Tibial nerve (tissue), 4 donors: ENCODE measurements around the gene CCDC88B. TPM values are rescaled to one million over a fixed set of nuclear protein-coding genes. Genes with fewer than 3 reads are reported as not detected.
A peak's percentile ranks its signal among the peaks of the same experiment; 100 is the strongest.

ENCODE experiments used
- DNase-seq, 2 donors: peaks; one replicate each; pipeline ENCODE4 v3.0.0-alpha.2; 2019; ENCODE audit warnings: low spot score in 2 of 2
- H3K27ac ChIP-seq, 4 donors: fragments of 200-600 bp; sonication (generic) in 3 of 4; one replicate each; pipeline ENCODE4 v1.5.1; 2017 to 2019; ENCODE audit warnings: mild to moderate bottlenecking in 1 of 4
- H3K27me3 ChIP-seq, 2 donors: fragments of 200-600 bp; sonication (generic) in 1 of 2; one replicate each; pipeline versions ENCODE4 v1.5.1 to v1.6.0; 2017 to 2019
- H3K36me3 ChIP-seq, 3 donors: fragments of 200-600 bp; sonication (generic); one replicate each; pipeline ENCODE4 v1.5.1; 2018 to 2019
- H3K4me1 ChIP-seq, 4 donors: fragments of 200-600 bp; sonication (generic) in 3 of 4; one replicate each; pipeline ENCODE4 v1.5.1; 2017 to 2019
- H3K4me3 ChIP-seq, 4 donors: fragments of 200-600 bp; sonication (generic) in 3 of 4; one replicate each; pipeline ENCODE4 v1.5.1; 2017 to 2019; ENCODE audit warnings: mild to moderate bottlenecking in 1 of 4, moderate library complexity in 1 of 4
- H3K9me3 ChIP-seq, 4 donors: fragments of 200-600 bp; sonication (generic) in 3 of 4; one replicate each; pipeline ENCODE4 v1.5.1; 2017 to 2019
- CTCF ChIP-seq, 5 experiments: fragments of 200-600 bp in 3 of 5; fragments of 450-650 bp in 2 of 5; sonication (generic) in 3 of 5; IDR thresholded peaks; one replicate each; pipeline ENCODE4 v1.5.1; 2016 to 2019; ENCODE audit warnings: antibody characterized with exemption in 5 of 5, mild to moderate bottlenecking in 3 of 5, moderate library complexity in 2 of 5
- EP300 ChIP-seq, 2 donors: sonication (generic); formaldehyde crosslinking; IDR thresholded peaks; one replicate each; pipeline ENCODE4 v1.6.1; 2017; ENCODE audit warnings: antibody characterized with exemption in 2 of 2, mild to moderate bottlenecking in 1 of 2
- POLR2A ChIP-seq, 2 donors: fragments of 450-650 bp; IDR thresholded peaks; one replicate each; pipeline ENCODE4 v1.6.1; 2017; ENCODE audit warnings: antibody characterized with exemption in 2 of 2, mild to moderate bottlenecking in 2 of 2, moderate library complexity in 2 of 2
- WGBS, 2 donors: methylation state at CpG; one replicate each; pipeline ENCODE4 v1.1.5; 2018; 5-methylcytosine and 5-hydroxymethylcytosine counted together
- total RNA-seq, 4 donors: library from RNA; depleted of rRNA; stranded (reverse); fragments of >200 nt; gene quantifications; one replicate each; pipeline ENCODE4 v1.1.0, GENCODE V29; 2016

CCDC88B gene
- total RNA-seq, 4 donors from 2014 or later = 6.9 to 48.0 (median 14.4) TPM

GRCh38 chr11:64324692-64325469 is 15.1 kb upstream of the CCDC88B start:
- TF ChIP-seq POLR2A (IDR thresholded peaks at IDR 0.05) (no peak), CTCF (IDR thresholded peaks at IDR 0.05) (no peak), EP300 (IDR thresholded peaks at IDR 0.05) (no peak)
- Histone ChIP-seq H3K36me3 (peaks cover 0 to 34% (median 11%) of the 10 kb centered on the region in 3 donors), H3K27me3 (no peaks in the 10 kb centered on the region), H3K4me3 (no peak overlapping the region), H3K4me1 (peaks cover 0 to 16% (median 2%) of the 10 kb centered on the region in 4 donors), H3K9me3 (peaks cover 0 to 5% (median 0%) of the 10 kb centered on the region in 4 donors), H3K27ac (no peak overlapping the region)
- no peak for DNase-seq
- WGBS, 2 donors = 80% methylated on average over 11 of the region's 11 CpGs

GRCh38 chr11:64327375-64327774 is 12.6 kb upstream of the CCDC88B start:
- WGBS, 2 donors = 91 to 94% methylated on average over 2 of the region's 2 CpGs
- peaks cover 0 to 32% (median 10%) of the 10 kb centered on the region in 4 donors for H3K4me1 ChIP-seq
- peaks cover 0 to 11% (median 0%) of the 10 kb centered on the region in 3 donors for H3K36me3 ChIP-seq
- DNase-seq = no peak
- H3K4me3 ChIP-seq = no peak overlapping the region
- TF ChIP-seq POLR2A (IDR thresholded peaks at IDR 0.05) = no peak
- no peak for TF ChIP-seq CTCF (IDR thresholded peaks at IDR 0.05)
- TF ChIP-seq EP300 (IDR thresholded peaks at IDR 0.05) = no peak
- peaks cover 0 to 5% (median 0%) of the 10 kb centered on the region in 4 donors for H3K9me3 ChIP-seq
- no peaks in the 10 kb centered on the region for H3K27me3 ChIP-seq
- H3K27ac ChIP-seq = no peak overlapping the region

GRCh38 chr11:64327993-64328392 is 12.0 kb upstream of the CCDC88B start:
- no peak for TF ChIP-seq CTCF (IDR thresholded peaks at IDR 0.05)
- 77 to 86% methylated on average over 3 of the region's 3 CpGs for WGBS, 2 donors
- no peaks in the 10 kb centered on the region for H3K27me3 ChIP-seq
- peaks cover 0 to 5% (median 0%) of the 10 kb centered on the region in 3 donors for H3K36me3 ChIP-seq
- no peak for DNase-seq
- no peak overlapping the region for H3K27ac ChIP-seq
- H3K4me3 ChIP-seq = no peak overlapping the region
- peaks cover 0 to 5% (median 0%) of the 10 kb centered on the region in 4 donors for H3K9me3 ChIP-seq
- peaks cover 0 to 30% (median 11%) of the 10 kb centered on the region in 4 donors for H3K4me1 ChIP-seq

- peaks cover 0 to 5% (median 0%) of the 10 kb centered on the region in 4 donors for H3K9me3 ChIP-seq
- H3K27me3 ChIP-seq = no peaks in the 10 kb centered on the region
- TF ChIP-seq POLR2A (IDR thresholded peaks at IDR 0.05) = no peak
- no peak for TF ChIP-seq CTCF (IDR thresholded peaks at IDR 0.05)
- no peak for TF ChIP-seq EP300 (IDR thresholded peaks at IDR 0.05)
- H3K4me3 ChIP-seq = no peak overlapping the region
- no peak overlapping the region for H3K27ac ChIP-seq
- H3K4me1 ChIP-seq = peaks cover 0 to 30% (median 11%) of the 10 kb centered on the region in 4 donors
- no peaks in the 10 kb centered on the region for H3K36me3 ChIP-seq
- DNase-seq = no peak
- 75 to 80% methylated on average over 11 of the region's 11 CpGs for WGBS, 2 donors
Measured at GRCh38 chr11:64330888-64331287, 9.1 kb upstream of the CCDC88B start.

- TF ChIP-seq POLR2A (IDR thresholded peaks at IDR 0.05) (no peak), EP300 (IDR thresholded peaks at IDR 0.05) (no peak), CTCF (IDR thresholded peaks at IDR 0.05) (peak; percentile 17 to 45 (median 28))
- H3K27ac ChIP-seq = no peak overlapping the region
- no peak overlapping the region for H3K4me3 ChIP-seq
- 28 to 29% methylated on average over 11 to 12 of the region's 20 CpGs for WGBS, 2 donors
- peak in 1 of 2 donors; percentile 42 for DNase-seq
- H3K4me1 ChIP-seq = peaks cover 0 to 30% (median 11%) of the 10 kb centered on the region in 4 donors
- peaks cover 0 to 5% (median 0%) of the 10 kb centered on the region in 4 donors for H3K9me3 ChIP-seq
- no peaks in the 10 kb centered on the region for H3K27me3 ChIP-seq
- no peaks in the 10 kb centered on the region for H3K36me3 ChIP-seq
Measured at GRCh38 chr11:64331569-64332371, 8.2 kb upstream of the CCDC88B start.
